Measurements from ENCODE around the gene GCH1.
"Not testable (repeated sequence)": the region's sequence is repeated elsewhere in the genome, so short reads cannot be mapped to it uniquely, and the experiment has no call there.

Gene GCH1

DNA sequence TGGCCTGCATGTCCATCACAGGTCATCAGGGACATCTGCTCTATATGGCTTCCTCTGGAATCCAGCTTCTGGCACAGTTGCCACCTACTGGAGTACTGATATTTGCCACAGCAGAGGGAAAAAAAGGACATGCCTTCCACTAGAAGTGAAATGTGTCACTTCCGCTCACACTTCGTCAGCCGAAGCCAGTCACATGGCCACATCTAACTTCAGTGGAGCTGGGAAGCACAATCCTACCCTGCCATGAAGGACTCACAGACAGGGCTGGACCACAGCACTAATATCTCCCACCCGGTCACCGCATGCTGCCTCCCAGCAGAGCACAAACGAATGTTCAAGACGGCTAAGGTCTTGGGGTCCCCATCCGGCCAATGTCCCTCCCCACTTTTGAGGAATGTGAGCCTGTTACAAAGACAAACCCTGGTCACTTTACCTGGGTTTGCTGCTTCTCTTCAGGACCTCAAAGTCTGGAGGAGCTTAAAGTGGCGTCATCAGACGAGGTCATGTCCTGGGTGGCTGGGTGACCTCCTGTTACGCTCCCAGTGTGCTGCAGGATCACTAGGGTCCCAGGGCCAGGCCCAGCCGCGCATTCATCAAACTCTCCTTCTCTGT, 98.6 kb downstream of the GCH1 start:
- DNase-seq (ENCODE audit: insufficient read length) (no peak), FAIRE-seq (no peak)
- TF ChIP-seq POLR2AphosphoS5 (IDR thresholded peaks at IDR 0.05; ENCODE audit: low read depth, low read length) (no peak), TAF1 (IDR thresholded peaks at IDR 0.05; ENCODE audit: borderline replicate concordance, low read depth, low read length) (no peak), POLR2A (IDR thresholded peaks at IDR 0.05; ENCODE audit: low read depth, low read length) (no peak)

DNA sequence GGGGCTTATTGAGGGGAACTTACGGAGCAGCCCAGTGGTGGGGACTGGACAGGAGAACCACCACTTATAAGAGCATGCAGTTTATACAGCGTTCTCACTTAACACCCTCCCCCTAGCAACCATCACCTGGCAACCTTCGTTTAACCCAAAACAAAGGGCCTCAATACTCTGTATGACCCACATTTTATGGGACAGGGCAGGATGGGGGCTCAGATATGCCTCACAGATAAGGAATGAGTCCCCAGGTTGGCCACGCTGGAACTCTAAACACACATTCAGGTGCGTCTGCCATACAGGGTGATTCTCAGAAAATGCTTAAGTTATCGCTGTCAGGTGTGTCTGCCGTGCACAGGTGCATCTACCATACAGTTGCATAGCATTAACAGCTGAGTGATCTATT, 99.2 kb downstream of the GCH1 start:
- FAIRE-seq = no peak
- TF ChIP-seq TAF1 (IDR thresholded peaks at IDR 0.05; ENCODE audit: borderline replicate concordance, low read depth, low read length) = no peak
- no peak for TF ChIP-seq POLR2AphosphoS5 (IDR thresholded peaks at IDR 0.05; ENCODE audit: low read depth, low read length)
- TF ChIP-seq POLR2A (IDR thresholded peaks at IDR 0.05; ENCODE audit: low read depth, low read length) = no peak
- DNase-seq (ENCODE audit: insufficient read length) = no peak

DNA sequence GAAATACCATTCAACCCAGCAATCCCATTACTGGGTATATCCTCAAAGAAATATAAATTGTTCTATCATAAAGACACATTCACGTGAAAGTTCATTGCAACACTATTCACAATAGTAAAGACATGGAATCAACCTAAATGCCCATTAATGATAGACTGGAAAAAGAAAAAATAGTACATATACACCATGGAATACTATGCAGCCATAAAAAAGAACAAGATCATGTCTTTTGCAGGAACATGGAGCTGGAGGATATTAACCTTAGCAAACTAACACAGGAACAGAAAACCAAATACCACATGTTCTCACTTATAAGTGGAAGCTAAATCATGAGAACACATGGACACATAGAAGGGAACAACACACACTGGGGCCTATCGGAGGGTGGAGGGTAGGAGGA, 101.1 kb downstream of the GCH1 start:
- not testable (repeated sequence) for FAIRE-seq; DNase-seq (ENCODE audit: insufficient read length)

- TF ChIP-seq POLR2A (IDR thresholded peaks at IDR 0.05; ENCODE audit: low read depth, low read length) = no peak
- no peak for TF ChIP-seq POLR2AphosphoS5 (IDR thresholded peaks at IDR 0.05; ENCODE audit: low read depth, low read length)
- TF ChIP-seq TAF1 (IDR thresholded peaks at IDR 0.05; ENCODE audit: borderline replicate concordance, low read depth, low read length) = no peak
- DNase-seq (ENCODE audit: insufficient read length) = no peak
- FAIRE-seq = no peak
These were observed 104.0 kb downstream of the GCH1 start for GRCh38 chr14:54798465-54799124.

- TF ChIP-seq POLR2A (IDR thresholded peaks at IDR 0.05; ENCODE audit: low read depth, low read length) = no peak
- TF ChIP-seq TAF1 (IDR thresholded peaks at IDR 0.05; ENCODE audit: borderline replicate concordance, low read depth, low read length) = no peak
- no peak for TF ChIP-seq POLR2AphosphoS5 (IDR thresholded peaks at IDR 0.05; ENCODE audit: low read depth, low read length)
- no peak for FAIRE-seq
- no peak for DNase-seq (ENCODE audit: insufficient read length)
These were observed 104.6 kb downstream of the GCH1 start for GRCh38 chr14:54797986-54798385.

GRCh38 chr14:54797556-54797955, 105.1 kb downstream of the GCH1 start:
- DNase-seq (ENCODE audit: insufficient read length) (no peak), FAIRE-seq (no peak)
- TF ChIP-seq TAF1 (IDR thresholded peaks at IDR 0.05; ENCODE audit: borderline replicate concordance, low read depth, low read length) (no peak), POLR2AphosphoS5 (IDR thresholded peaks at IDR 0.05; ENCODE audit: low read depth, low read length) (no peak), POLR2A (IDR thresholded peaks at IDR 0.05; ENCODE audit: low read depth, low read length) (no peak)

DNA sequence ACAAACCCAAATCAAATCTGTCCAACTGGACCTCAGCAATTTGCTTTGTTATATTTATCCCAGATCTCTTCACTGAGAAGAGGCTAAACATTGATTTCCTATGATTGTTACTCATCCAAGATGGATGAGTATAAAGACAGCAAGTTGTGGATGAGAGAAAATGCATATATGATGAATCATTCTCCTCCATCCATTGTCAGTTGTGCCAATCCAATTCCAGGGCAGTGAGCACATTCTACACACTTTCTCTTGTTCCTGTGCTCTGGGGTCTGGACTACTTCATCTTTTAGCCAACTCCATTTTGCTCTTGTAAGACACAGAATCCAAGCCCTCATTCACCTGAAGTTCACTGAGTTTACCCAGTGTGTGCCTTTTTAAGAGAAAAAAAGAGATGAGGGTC, 105.7 kb downstream of the GCH1 start:
- no peak for FAIRE-seq
- DNase-seq (ENCODE audit: insufficient read length) = no peak
- TF ChIP-seq POLR2AphosphoS5 (IDR thresholded peaks at IDR 0.05; ENCODE audit: low read depth, low read length) = no peak
- no peak for TF ChIP-seq POLR2A (IDR thresholded peaks at IDR 0.05; ENCODE audit: low read depth, low read length)
- no peak for TF ChIP-seq TAF1 (IDR thresholded peaks at IDR 0.05; ENCODE audit: borderline replicate concordance, low read depth, low read length)

- FAIRE-seq (no peak), DNase-seq (ENCODE audit: insufficient read length) (no peak)
- TF ChIP-seq POLR2A (IDR thresholded peaks at IDR 0.05; ENCODE audit: low read depth, low read length) (no peak), TAF1 (IDR thresholded peaks at IDR 0.05; ENCODE audit: borderline replicate concordance, low read depth, low read length) (no peak), POLR2AphosphoS5 (IDR thresholded peaks at IDR 0.05; ENCODE audit: low read depth, low read length) (no peak)
These were observed 107.8 kb downstream of the GCH1 start for GRCh38 chr14:54794796-54795195.

GRCh38 chr14:54794159-54794558, 108.5 kb downstream of the GCH1 start:
- FAIRE-seq (no peak), DNase-seq (ENCODE audit: insufficient read length) (no peak)
- TF ChIP-seq TAF1 (IDR thresholded peaks at IDR 0.05; ENCODE audit: borderline replicate concordance, low read depth, low read length) (no peak), POLR2AphosphoS5 (IDR thresholded peaks at IDR 0.05; ENCODE audit: low read depth, low read length) (no peak), POLR2A (IDR thresholded peaks at IDR 0.05; ENCODE audit: low read depth, low read length) (no peak)

DNA sequence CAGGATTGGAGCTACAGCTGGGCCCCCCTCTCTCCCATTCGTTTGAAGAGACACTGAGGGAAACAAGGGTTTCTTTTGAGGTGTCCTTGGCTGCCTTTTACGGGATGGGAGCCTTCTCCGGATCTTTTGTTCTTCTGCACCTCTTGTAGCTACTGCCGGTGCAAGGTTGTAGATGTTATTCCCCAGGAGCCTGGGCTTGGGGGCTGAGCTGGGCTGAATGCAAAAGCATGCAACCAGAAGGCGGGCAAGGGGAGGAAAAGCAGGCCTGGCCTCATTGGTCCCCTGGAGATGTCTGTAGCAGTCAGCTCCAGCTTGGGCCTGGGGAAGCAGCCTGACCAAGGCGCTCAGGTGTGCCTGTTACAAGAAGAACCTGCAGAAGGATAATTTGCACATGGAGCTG, 110.3 kb downstream of the GCH1 start:
- no peak for TF ChIP-seq POLR2AphosphoS5 (IDR thresholded peaks at IDR 0.05; ENCODE audit: low read depth, low read length)
- TF ChIP-seq TAF1 (IDR thresholded peaks at IDR 0.05; ENCODE audit: borderline replicate concordance, low read depth, low read length) = no peak
- TF ChIP-seq POLR2A (IDR thresholded peaks at IDR 0.05; ENCODE audit: low read depth, low read length) = no peak
- no peak for FAIRE-seq
- DNase-seq (ENCODE audit: insufficient read length) = no peak
